ENCODE data around the gene LIPK.

GRCh38 chr10:88800152-88801125 lies 94.4 kb downstream of the LIPK start:
- no peak for TF ChIP-seq EZH2 (IDR thresholded peaks at IDR 0.05; ENCODE audit: insufficient read depth, poor library complexity, severe bottlenecking)
- TF ChIP-seq EZH2phosphoT487 (IDR thresholded peaks at IDR 0.05; ENCODE audit: insufficient read depth, low read depth), result no peak
